Bronchial epithelial cell (primary cell): Measurements from ENCODE around the gene PPM1M. TPM values are rescaled to one million over a fixed set of nuclear protein-coding genes. Genes with fewer than 3 reads are reported as not detected.

Experiments used
- DNase-seq: peaks from one replicate; pipeline ENCODE4 v3.0.0-alpha.2; 2010; ENCODE audit warnings: low read depth
- FAIRE-seq: peaks from 2 replicates; lab custom pipeline; 2011; peaks lifted over from hg19 to GRCh38; lab: Jason Lieb, UNC
- H3K27me3 ChIP-seq: 2 replicates; pipeline ENCODE4 v1.5.1; 2011; ENCODE audit warnings: low read length; ENCODE audit not compliant: control insufficient read depth, insufficient read depth
- H3K36me3 ChIP-seq: 2 replicates; pipeline ENCODE4 v1.5.1; 2011; ENCODE audit warnings: low read length; ENCODE audit not compliant: control insufficient read depth, insufficient read depth
- H3K4me3 ChIP-seq: 2 replicates; pipeline ENCODE4 v1.5.1; 2011; ENCODE audit warnings: mild to moderate bottlenecking, low read depth, low read length, control low read depth
- CTCF ChIP-seq: IDR thresholded peaks from 2 replicates; pipeline ENCODE4 v1.5.1; 2011; ENCODE audit warnings: mild to moderate bottlenecking, moderate library complexity, low read length, control low read depth, inconsistent platforms; ENCODE audit not compliant: insufficient read depth, severe bottlenecking
- total RNA-seq: library from RNA; depleted of rRNA; stranded (reverse); fragments of >200 nt; gene quantifications from 2 replicates; pipeline ENCODE4 v1.2.1, GENCODE V29; 2014

Gene PPM1M
- total RNA-seq, 1 donor from 2014 or later, result 2.6 TPM

GRCh38 chr3:52246264-52246620, 683 bp downstream of the PPM1M start:
- no peak for TF ChIP-seq CTCF
- DNase-seq (no peak), FAIRE-seq (no peak)
- Histone ChIP-seq H3K36me3 (no peaks in the 10 kb centered on the region), H3K4me3 (no peak overlapping the region), H3K27me3 (no peaks in the 10 kb centered on the region)

- Histone ChIP-seq H3K36me3 (no peaks in the 10 kb centered on the region), H3K27me3 (no peaks in the 10 kb centered on the region), H3K4me3 (no peak overlapping the region)
- DNase-seq, result no peak
- TF ChIP-seq CTCF, result no peak
- FAIRE-seq, result peak; percentile 13
Measured at GRCh38 chr3:52246728-52247408, 1.3 kb downstream of the PPM1M start.

- Histone ChIP-seq H3K4me3 (no peak overlapping the region), H3K27me3 (no peaks in the 10 kb centered on the region), H3K36me3 (no peaks in the 10 kb centered on the region)
- DNase-seq, result no peak
- FAIRE-seq, result no peak
- no peak for TF ChIP-seq CTCF
Measured at GRCh38 chr3:52247409-52248164, 2.0 kb downstream of the PPM1M start.

- H3K36me3 ChIP-seq, result no peaks in the 10 kb centered on the region
- H3K4me3 ChIP-seq, result no peak overlapping the region
- TF ChIP-seq CTCF, result no peak
- FAIRE-seq, result no peak
- no peak for DNase-seq
- H3K27me3 ChIP-seq, result no peaks in the 10 kb centered on the region
Measured at GRCh38 chr3:52248165-52248541, 2.6 kb downstream of the PPM1M start.

GRCh38 chr3:52248816-52249547, 3.4 kb downstream of the PPM1M start:
- DNase-seq (no peak), FAIRE-seq (no peak)
- Histone ChIP-seq H3K27me3 (no peaks in the 10 kb centered on the region), H3K4me3 (no peak overlapping the region), H3K36me3 (no peaks in the 10 kb centered on the region)
- TF ChIP-seq CTCF, result no peak
